GM21529 (cell line): ENCODE data around the gene FRMD7.
A peak's percentile ranks its signal among the peaks of the same experiment; 100 is the strongest.
"Not testable (repeated sequence)": the region's sequence is repeated elsewhere in the genome, so short reads cannot be mapped to it uniquely, and the experiment has no call there.

ENCODE experiments used
- ATAC-seq: cut with Tn5 transposase; IDR thresholded peaks from one replicate; pipeline ENCODE4 v1.9.1; 2021; ENCODE audit not compliant: unreplicated experiment

The FRMD7 gene

GRCh38 chrX:132127743-132128142 is at the start of gene FRMD7:
Gene FRMD7 (minus strand): TSS chrX:132128020. CDS start chrX:132127844, 176 bp downstream.
- no peak for ATAC-seq

GRCh38 chrX:132173647-132174046 is 45.8 kb upstream of the FRMD7 start:
- ATAC-seq, result no peak

- no peak for ATAC-seq
Measured at GRCh38 chrX:132171881-132172280, 44.1 kb upstream of the FRMD7 start.

GRCh38 chrX:132171478-132171877 is 43.7 kb upstream of the FRMD7 start:
- ATAC-seq, result no peak

DNA sequence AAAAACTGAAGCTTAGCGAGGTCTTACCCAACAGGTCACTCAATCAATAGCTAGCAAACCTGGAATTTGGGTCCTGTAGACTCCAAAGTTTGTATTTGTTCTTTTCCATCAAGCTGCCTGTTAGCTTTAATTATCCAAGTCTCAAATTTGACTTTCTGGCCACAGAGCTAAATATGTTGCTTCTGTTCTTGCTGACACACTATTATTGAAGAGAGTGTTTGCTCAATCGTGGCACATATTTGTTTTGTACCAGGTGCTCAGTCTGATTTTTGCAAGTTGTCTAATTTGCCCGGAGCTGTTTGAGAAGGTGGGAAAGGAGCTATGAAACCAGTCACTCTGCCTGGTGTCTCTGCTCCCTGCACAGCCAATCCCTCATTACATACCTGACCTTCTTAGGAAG is 41.7 kb upstream of the FRMD7 start:
- ATAC-seq, result no peak

- no peak for ATAC-seq
Measured at GRCh38 chrX:132165651-132166050, 37.8 kb upstream of the FRMD7 start.

DNA sequence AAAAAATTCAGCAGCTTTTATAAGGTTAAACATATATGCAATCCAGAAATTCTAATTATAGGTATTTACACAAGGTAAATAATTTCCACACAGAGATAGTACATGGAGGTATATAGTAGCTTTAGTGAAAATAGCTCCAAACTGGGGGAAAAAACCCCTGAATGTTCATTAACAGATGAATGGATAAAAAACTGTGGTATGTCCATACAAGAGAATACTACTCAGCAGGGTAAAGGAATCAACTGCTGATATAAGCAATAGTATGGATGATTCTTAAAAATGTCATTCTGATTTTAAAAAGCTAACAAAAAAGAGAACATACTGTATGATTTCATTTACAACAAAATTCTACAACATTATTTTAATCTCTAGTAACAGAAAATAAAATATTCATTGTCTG is 37.2 kb upstream of the FRMD7 start:
- ATAC-seq, result no peak

DNA sequence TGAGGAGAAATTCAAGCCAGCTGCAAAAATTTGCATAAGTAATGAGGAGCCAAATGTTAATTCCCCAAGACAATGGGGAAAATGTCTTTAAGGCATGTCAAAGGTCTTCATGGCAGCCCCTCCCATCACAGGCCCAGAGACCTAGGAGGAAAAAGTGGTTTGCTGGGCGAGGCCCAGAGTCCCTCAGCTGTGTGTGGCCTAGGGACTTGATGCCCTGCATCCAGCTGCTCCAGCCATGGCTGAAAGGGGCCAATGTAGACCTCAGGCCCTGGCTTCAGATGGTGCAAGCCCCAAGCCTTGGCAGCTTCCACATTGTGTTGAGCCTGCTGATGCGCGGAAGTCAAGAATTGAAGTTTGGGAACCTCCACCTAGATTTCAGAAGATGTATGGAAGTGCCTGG is 35.3 kb upstream of the FRMD7 start:
- not testable (repeated sequence) for ATAC-seq

DNA sequence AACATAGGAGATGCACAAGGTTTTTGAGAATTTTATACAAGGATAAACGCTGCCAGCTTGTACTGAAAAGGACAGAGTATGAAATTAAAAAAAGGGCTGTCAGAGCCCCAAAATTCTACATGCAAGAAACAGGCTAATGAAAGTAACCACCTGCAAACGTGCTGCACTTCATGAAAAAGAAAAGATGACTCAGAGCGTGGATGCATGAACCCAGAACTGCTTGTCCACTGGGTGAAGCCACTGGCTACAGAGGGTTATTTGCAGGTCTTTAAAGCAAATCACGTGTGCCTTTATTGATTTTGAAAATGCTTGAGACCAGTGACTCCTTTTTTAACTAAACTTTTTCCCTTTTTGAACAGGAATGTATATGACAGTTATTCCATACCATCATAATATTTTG is 25.3 kb upstream of the FRMD7 start:
- ATAC-seq, result peak; percentile 64

DNA sequence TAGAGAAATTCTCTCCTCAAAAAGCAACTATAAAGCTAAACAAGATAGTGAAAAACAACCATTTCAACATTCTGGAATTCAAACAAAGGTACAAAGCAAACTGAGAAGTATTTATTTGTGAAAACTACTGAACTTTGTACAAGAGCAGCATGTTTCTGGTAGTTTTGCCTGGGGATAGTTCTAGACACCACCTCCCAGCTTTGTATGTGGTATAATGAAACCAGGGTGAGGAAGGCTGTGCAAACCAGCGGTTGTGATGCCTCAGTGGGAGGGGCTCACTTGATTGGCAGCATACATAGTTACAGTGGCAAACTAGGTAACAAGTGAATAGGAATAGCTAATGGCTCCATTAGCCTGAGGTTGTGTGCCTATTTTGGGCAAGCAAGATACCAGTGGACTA is 18.6 kb upstream of the FRMD7 start:
- peak; percentile 67 for ATAC-seq

DNA sequence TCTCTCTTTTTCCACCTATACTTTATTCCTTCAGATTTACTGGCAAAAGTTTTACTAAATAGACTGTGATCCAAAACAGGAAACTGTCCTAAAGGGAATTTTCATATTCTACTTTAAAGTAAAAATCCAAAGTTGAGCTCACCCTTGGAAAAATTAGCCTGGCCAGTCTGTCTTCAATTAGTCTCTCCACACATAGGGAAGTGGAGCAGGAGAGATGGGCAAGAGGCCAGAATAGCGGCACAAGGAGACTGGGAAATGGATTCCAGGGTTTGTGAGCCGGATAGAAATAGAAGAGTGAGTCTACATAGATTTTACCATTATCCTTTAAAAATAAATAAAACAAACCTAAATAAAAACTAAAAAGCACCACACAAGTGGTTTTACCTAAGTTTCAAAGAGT is 16.2 kb upstream of the FRMD7 start:
- no peak for ATAC-seq

GRCh38 chrX:132125906-132126305 is 1.9 kb downstream of the FRMD7 start:
- no peak for ATAC-seq

GRCh38 chrX:132120913-132121312 is 6.9 kb downstream of the FRMD7 start:
- no peak for ATAC-seq

- no peak for ATAC-seq
Measured at GRCh38 chrX:132119821-132120515, 7.9 kb downstream of the FRMD7 start.

GRCh38 chrX:132119283-132119682 is 8.5 kb downstream of the FRMD7 start:
- no peak for ATAC-seq

GRCh38 chrX:132118358-132118757 is 9.5 kb downstream of the FRMD7 start:
- no peak for ATAC-seq

- no peak for ATAC-seq
Measured at GRCh38 chrX:132115792-132116191, 12.0 kb downstream of the FRMD7 start.

DNA sequence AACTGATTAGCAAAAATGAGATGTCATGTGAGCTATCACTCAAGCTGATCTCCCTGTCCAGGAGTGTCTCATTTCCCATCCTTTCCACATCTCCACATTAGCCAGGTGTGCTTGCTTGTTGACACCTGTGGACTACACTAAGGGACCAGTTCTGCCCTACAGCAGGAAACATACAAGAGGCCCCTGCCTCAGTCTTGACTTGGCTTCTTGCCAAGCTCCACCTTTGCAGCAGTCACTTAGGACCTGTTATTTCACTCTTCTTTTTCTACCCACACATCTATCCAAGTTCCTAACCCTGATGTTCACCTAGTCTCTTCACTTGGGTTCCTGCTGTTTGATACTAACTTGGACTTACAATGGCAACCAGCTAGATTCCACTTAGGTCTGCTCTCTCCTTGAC is 13.2 kb downstream of the FRMD7 start:
- ATAC-seq, result no peak

GRCh38 chrX:132107291-132107690 is 20.5 kb downstream of the FRMD7 start:
- ATAC-seq, result no peak

DNA sequence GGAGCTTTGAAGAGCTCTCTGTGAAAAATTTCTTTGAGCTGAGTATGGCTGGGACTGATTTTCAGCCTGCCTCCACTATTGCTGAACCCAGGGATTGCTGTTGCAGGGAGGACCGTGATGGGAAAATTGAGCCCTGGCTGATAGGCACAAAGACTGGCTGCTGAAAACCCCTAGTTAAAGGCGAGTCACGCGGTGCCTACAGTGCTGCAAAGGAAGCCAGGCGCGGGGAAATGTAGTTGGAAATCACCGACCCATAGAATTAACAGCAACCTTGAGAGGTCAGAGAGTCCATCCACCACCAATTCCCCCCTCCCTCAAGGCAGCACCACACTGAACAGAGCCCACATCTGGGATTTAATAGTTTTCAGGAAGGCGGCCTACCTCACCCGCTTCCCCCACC is 26.0 kb downstream of the FRMD7 start:
- no peak for ATAC-seq

- no peak for ATAC-seq
Measured at GRCh38 chrX:132101206-132101605, 26.6 kb downstream of the FRMD7 start.

- ATAC-seq, result not testable (repeated sequence)
Measured at GRCh38 chrX:132098704-132099103, 29.1 kb downstream of the FRMD7 start.

DNA sequence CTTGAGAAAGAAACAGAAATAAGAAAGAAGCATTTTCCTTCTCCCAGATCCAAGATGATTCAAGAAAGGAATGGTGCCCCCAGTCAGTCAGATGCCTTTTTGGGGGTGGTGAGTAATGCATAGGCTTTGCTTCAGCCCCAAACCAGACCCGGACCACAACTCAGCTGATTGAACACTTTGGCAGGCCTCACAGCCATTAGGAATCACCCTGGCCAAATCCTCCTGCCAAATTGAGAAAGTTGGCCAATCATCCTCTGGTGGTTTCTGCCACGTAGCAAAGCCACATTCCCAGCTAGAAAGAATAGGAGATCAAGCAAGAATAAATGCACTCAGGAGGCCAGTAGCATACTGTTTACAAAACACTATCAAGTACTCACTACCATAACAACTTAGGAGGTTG is 33.7 kb downstream of the FRMD7 start:
- ATAC-seq, result no peak
